Femur (tissue), 1 donor: ENCODE data around the gene NPEPPS.
"Not testable (repeated sequence)": the region's sequence is repeated elsewhere in the genome, so short reads cannot be mapped to it uniquely, and the experiment has no call there.

Experiments used
- DNase-seq: peaks from one replicate; pipeline ENCODE4 v3.0.0-alpha.2; 2017

The NPEPPS gene, protein sequence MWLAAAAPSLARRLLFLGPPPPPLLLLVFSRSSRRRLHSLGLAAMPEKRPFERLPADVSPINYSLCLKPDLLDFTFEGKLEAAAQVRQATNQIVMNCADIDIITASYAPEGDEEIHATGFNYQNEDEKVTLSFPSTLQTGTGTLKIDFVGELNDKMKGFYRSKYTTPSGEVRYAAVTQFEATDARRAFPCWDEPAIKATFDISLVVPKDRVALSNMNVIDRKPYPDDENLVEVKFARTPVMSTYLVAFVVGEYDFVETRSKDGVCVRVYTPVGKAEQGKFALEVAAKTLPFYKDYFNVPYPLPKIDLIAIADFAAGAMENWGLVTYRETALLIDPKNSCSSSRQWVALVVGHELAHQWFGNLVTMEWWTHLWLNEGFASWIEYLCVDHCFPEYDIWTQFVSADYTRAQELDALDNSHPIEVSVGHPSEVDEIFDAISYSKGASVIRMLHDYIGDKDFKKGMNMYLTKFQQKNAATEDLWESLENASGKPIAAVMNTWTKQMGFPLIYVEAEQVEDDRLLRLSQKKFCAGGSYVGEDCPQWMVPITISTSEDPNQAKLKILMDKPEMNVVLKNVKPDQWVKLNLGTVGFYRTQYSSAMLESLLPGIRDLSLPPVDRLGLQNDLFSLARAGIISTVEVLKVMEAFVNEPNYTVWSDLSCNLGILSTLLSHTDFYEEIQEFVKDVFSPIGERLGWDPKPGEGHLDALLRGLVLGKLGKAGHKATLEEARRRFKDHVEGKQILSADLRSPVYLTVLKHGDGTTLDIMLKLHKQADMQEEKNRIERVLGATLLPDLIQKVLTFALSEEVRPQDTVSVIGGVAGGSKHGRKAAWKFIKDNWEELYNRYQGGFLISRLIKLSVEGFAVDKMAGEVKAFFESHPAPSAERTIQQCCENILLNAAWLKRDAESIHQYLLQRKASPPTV

DNA sequence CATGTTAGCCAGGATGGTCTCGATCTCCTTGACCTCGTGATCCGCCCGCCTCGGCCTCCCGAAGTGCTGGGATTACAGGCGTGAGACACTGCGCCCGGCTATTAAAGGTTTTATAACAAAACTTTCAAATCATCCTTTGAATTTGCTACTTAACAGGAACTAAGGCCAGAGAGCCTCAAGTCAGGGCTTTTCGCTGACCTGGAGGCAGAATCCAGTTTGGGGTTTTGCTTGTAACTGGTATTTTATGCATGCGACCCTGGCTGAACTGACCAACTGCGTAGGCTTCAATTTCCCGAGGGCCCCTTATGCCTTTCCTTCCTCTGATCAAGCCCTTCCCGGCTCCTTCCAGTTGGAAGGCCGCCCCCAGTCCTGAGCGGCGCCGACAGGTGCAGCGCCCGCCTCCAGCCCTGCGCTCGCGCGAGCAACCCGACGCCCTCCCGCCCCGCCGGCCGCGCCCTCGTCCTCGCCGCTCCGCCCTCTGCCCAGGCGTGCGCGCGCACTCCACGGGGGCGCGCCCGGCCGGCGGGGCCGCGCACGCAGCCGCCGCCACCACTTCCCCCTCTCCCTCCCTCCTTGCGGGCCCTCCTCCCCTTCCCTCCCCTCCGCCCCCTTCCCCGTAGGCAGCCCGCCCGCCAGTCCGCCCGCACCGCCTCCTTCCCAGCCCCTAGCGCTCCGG is at the start of gene NPEPPS:
NPEPPS (plus strand) TSS at position 552 of the 676 bp plus-strand sequence. CDS start 193 bp downstream, outside the sequence.
- DNase-seq = peak; percentile 96

- DNase-seq = not testable (repeated sequence)
Measured at GRCh38 chr17:47491841-47492212, 39.1 kb upstream of the NPEPPS start.

DNA sequence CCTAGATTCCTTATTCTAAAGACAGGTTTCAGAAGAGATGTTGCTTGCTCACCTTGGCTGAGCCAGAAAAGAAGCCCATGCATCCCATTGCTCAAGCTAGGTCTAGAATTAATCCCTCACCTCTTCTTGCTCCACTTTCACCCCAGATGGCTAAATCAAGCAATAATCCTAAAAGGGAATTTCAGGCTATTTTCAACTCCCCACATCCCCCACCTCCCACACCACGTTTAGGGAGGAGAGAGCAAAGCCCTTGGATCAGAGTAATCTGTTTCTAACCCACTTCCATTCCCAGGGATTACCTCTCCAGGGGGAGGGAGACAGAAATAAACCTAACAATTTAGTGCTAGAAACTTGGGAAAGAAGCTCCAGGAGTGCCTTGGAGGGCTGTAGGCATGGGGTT is 31.8 kb upstream of the NPEPPS start:
- DNase-seq = not testable (repeated sequence)

- not testable (repeated sequence) for DNase-seq
Measured at GRCh38 chr17:47499494-47499893, 31.4 kb upstream of the NPEPPS start.

DNA sequence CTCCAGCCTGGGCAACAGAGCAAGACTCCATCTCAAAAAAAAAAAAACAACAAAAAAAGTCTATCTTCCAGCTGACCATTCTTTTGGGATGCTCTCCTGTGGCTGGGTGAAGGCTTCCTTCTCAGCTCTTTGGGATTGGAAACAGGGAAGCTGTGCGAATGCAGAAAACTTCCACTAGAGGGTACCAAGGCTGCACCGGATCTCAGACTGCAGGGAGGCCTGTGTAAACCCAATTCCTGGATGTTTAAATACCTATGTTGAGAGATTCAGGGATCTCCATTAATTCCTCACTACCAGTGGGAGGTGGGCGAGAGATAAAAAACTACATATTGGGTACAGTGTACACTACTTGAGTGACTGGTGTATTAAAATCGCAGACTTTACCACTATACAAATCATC is 30.3 kb upstream of the NPEPPS start:
- DNase-seq = not testable (repeated sequence)

DNA sequence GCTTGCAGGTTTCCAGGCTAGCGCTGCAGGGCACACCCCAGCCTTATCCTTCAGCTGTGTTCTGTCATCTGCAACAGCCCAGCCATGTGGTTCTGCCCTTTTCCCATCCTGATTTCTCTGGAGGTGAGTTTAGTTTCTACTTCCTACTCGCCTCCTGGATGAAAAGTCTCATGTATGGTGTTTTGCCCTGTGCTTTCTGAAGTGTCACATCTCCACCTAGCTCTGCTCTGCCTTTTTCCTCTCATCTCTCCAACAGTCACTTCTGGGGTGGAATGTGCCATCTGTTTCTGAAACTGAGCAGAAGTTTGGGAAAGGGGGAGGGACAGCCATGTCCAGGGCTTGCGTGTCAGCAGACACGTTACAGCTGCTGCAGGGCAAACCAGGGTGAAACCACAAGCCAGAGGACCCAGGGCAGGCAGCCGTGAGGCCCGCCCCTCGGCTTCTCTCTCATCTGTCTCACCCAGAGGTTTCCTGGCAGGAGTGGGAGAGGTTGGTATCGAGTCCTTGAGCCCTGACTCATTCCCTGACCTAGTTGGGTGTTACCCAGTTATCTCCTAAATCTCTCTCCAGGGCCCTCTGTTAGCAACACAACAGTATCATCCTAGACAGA is 28.7 kb upstream of the NPEPPS start:
- peak; percentile 54 for DNase-seq

GRCh38 chr17:47502776-47503455 is 28.0 kb upstream of the NPEPPS start:
- not testable (repeated sequence) for DNase-seq

GRCh38 chr17:47511701-47512146 is 19.2 kb upstream of the NPEPPS start:
- not testable (repeated sequence) for DNase-seq

DNA sequence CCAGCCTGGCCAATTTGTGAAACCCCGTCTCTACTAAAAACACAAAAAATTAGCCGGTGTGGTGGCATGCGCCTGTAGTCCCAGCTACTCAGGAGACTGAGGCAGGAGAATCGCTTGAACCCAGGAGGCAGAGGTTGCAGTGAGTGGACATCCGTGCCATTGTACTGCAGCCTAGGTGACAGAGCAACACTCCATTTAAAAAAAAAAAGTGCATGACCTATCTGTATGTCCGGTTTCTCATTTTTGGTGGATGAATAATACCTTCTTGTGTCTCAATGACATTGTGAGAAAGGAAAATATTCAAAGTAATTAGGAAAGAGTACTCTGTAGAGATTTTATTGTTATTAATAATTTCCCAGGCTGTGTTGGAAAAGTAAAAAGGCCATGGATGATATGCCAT is 17.6 kb upstream of the NPEPPS start:
- DNase-seq = not testable (repeated sequence)

DNA sequence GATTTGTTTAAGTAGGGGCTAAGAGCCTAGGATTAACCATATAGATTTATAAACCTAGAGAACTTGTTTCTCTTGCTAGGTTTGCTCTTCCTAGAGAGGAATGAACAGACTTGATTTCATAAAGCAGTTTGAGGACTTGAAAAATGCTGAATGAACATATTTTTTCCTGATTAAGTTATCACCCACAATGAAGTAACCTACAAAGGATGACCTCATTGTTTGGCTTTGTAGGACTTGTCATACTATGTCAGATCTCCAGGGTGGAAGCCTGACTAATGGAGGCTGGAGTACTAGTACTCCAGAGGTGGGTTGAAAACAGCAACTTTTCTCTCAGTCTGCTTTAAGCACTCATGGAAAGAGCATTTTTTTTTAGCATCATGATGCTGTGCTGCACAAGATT is 12.0 kb upstream of the NPEPPS start:
- DNase-seq = not testable (repeated sequence)

DNA sequence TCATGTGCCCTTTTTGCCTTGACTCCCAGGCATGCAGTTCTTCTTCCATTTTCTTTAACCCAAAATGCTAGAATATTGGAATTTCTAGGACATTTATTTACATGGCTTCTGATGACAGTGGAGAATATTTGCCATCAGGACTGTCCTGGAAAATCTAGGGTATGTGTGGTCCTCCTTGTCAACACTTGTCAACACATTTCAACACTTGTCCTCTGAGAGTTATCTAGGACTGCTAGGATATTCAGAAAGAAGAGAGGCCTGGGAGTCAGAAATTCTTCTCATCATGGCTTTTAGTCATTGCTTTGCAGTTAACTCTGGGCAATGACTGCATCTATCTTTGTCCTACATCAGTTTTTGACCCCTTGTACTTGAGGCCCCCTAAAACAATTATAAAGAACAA is 11.5 kb upstream of the NPEPPS start:
- not testable (repeated sequence) for DNase-seq

DNA sequence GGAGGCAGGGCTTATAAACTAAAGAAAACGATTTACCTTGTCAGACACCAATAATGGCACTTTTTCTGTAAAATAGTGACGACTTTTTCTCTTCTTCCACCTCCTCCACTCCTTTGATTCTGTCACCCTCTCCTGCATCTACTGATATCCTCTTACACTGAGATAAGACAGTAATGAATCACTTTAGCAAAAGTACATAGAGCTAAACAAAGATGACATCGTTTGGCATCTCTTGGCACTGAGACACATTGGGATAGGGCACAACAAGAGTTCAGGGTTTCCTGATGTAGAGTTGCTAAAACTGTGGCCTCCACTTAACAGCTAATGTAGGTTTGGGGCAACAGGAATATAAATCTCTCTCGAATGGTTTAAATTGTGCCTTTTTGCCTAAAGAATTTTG is 10.6 kb upstream of the NPEPPS start:
- not testable (repeated sequence) for DNase-seq

GRCh38 chr17:47521434-47521833 is 9.5 kb upstream of the NPEPPS start:
- DNase-seq = not testable (repeated sequence)

GRCh38 chr17:47522341-47522740 is 8.6 kb upstream of the NPEPPS start:
- DNase-seq = not testable (repeated sequence)

- DNase-seq = peak; percentile 19
Measured at GRCh38 chr17:47531233-47531820, 419 bp downstream of the NPEPPS start.

- DNase-seq = not testable (repeated sequence)
Measured at GRCh38 chr17:47539085-47539484, 8.2 kb downstream of the NPEPPS start.

DNA sequence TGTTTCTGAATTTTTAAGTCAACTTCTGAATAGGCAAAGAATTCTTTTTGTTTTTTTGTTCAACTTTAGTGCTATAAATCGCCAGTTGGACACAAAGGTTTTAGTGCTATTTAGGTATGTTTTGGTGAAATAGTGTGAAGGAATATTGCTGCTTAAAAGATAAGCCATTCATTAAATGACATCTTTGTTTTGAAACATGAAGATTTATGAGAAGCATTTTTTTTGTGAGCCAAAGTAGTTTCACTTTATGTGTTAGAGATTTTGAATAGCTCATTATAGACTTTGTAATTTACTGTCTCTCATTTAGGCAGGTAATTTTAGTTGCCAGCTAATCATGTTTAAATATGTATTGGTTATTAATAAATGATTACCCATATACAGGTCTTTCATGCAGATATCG is 10.8 kb downstream of the NPEPPS start:
- DNase-seq = not testable (repeated sequence)

GRCh38 chr17:47544327-47544726 is 13.4 kb downstream of the NPEPPS start:
- DNase-seq = not testable (repeated sequence)

GRCh38 chr17:47554733-47555132 is 23.8 kb downstream of the NPEPPS start:
- DNase-seq = not testable (repeated sequence)

DNA sequence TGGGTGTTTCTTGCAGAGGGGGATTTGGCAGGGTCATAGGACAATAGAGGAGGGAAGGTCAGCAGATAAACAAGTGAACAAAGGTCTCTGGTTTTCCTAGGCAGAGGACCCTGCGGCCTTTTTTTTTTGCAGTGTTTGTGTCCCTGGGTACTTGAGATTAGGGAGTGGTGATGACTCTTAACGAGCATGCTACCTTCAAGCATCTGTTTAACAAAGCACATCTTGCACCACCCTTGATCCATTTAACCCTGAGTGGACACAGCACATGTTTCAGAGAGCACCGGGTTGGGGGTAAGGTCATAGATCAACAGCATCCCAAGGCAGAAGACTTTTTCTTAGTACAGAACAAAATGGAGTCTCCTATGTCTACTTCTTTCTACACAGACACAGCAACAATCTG is 25.2 kb downstream of the NPEPPS start:
- DNase-seq = not testable (repeated sequence)

GRCh38 chr17:47560517-47561043 is 29.7 kb downstream of the NPEPPS start:
- DNase-seq = not testable (repeated sequence)
